Measurements from ENCODE around the gene CTIF. TPM values are rescaled to one million over a fixed set of nuclear protein-coding genes. Genes with fewer than 3 reads are reported as not detected.

CTIF gene
- total RNA-seq, 4 donors from 2014 or later = 14.1 to 78.2 (median 18.4) TPM

- H3K27ac ChIP-seq = no peak overlapping the region
- intact Hi-C loops (cut with DNase I; ENCODE audit: low total_unique reads) = no loop called here
- H3K36me3 ChIP-seq = no peaks in the 10 kb centered on the region
- in situ Hi-C loops (cut with MboI; ENCODE audit: low pct_ligation_motif_present in 1 of 4, low pct_unique_long_range_greater_than_20kb in 1 of 4, low sequenced_read_pairs in 3 of 4) = no loop called here
- no peak overlapping the region for H3K4me3 ChIP-seq
- H3K27me3 ChIP-seq = no peaks in the 10 kb centered on the region
- WGBS, 2 donors (ENCODE audit: low coverage in 1 of 2) = 95 to 99% methylated on average over 4 to 13 of the region's 13 CpGs
- no peaks in the 10 kb centered on the region for H3K9me3 ChIP-seq
- H3K4me1 ChIP-seq = peaks cover 2 to 16% (median 6%) of the 10 kb centered on the region in 4 donors
- no peak for TF ChIP-seq POLR2AphosphoS5 (IDR thresholded peaks at IDR 0.05)
- TF ChIP-seq POLR2A (IDR thresholded peaks at IDR 0.05) = no peak
- no peak for TF ChIP-seq EP300 (IDR thresholded peaks at IDR 0.05; ENCODE audit: low read depth)
- TF ChIP-seq, protein P1, sequence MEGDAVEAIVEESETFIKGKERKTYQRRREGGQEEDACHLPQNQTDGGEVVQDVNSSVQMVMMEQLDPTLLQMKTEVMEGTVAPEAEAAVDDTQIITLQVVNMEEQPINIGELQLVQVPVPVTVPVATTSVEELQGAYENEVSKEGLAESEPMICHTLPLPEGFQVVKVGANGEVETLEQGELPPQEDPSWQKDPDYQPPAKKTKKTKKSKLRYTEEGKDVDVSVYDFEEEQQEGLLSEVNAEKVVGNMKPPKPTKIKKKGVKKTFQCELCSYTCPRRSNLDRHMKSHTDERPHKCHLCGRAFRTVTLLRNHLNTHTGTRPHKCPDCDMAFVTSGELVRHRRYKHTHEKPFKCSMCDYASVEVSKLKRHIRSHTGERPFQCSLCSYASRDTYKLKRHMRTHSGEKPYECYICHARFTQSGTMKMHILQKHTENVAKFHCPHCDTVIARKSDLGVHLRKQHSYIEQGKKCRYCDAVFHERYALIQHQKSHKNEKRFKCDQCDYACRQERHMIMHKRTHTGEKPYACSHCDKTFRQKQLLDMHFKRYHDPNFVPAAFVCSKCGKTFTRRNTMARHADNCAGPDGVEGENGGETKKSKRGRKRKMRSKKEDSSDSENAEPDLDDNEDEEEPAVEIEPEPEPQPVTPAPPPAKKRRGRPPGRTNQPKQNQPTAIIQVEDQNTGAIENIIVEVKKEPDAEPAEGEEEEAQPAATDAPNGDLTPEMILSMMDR (IDR thresholded peaks at IDR 0.05) = no peak
- no peak for DNase-seq
Measured at GRCh38 chr18:48889981-48890762, 351.3 kb downstream of the CTIF start.

DNA sequence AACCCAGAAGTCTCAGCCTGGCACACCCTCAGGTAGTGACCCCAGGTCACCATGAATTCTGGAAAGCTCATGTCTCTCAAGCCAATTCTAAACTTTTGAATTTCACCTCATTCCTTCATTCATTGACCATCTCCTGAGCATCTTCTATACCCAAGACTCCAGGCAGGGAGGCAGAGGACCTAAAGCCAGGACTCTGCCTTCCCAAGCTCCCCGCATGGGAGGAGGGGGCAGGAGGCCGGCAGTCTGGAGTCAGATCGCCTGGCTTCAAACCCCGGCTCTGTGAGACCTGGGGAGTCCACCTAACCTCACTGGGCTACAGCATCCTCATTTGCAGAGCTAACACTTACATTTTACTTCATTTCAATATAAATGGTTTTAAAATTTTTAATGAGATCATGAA is 352.9 kb downstream of the CTIF start:
- Histone ChIP-seq H3K27ac (no peak overlapping the region), H3K9me3 (no peaks in the 10 kb centered on the region), H3K27me3 (no peaks in the 10 kb centered on the region), H3K36me3 (no peaks in the 10 kb centered on the region), H3K4me1 (peaks cover 2 to 16% (median 5%) of the 10 kb centered on the region in 4 donors), H3K4me3 (no peak overlapping the region)
- in situ Hi-C loops (cut with MboI; ENCODE audit: low pct_ligation_motif_present in 1 of 4, low pct_unique_long_range_greater_than_20kb in 1 of 4, low sequenced_read_pairs in 3 of 4) (no loop called here), intact Hi-C loops (cut with DNase I; ENCODE audit: low total_unique reads) (no loop called here)
- WGBS, 2 donors (ENCODE audit: low coverage in 1 of 2) = 95 to 98% methylated on average over 4 of the region's 4 CpGs
- no peak for DNase-seq
- TF ChIP-seq POLR2AphosphoS5 (IDR thresholded peaks at IDR 0.05) (no peak), EP300 (IDR thresholded peaks at IDR 0.05; ENCODE audit: low read depth) (no peak), POLR2A (IDR thresholded peaks at IDR 0.05) (no peak)
- TF ChIP-seq, protein P1 (IDR thresholded peaks at IDR 0.05) = no peak

- WGBS, 2 donors (ENCODE audit: low coverage in 1 of 2) = 88% methylated on average over 21 of the region's 22 CpGs; no CpG with 5 or more reads in 1 of the 2 donors
- Histone ChIP-seq H3K36me3 (no peaks in the 10 kb centered on the region), H3K4me1 (peaks cover 2 to 19% (median 5%) of the 10 kb centered on the region in 4 donors), H3K27me3 (no peaks in the 10 kb centered on the region), H3K4me3 (no peak overlapping the region), H3K27ac (no peak overlapping the region), H3K9me3 (no peaks in the 10 kb centered on the region)
- in situ Hi-C loops (cut with MboI; ENCODE audit: low pct_ligation_motif_present in 1 of 4, low pct_unique_long_range_greater_than_20kb in 1 of 4, low sequenced_read_pairs in 3 of 4) (no loop called here), intact Hi-C loops (cut with DNase I; ENCODE audit: low total_unique reads) (no loop called here)
- no peak for TF ChIP-seq EP300 (IDR thresholded peaks at IDR 0.05; ENCODE audit: low read depth)
- no peak for TF ChIP-seq POLR2AphosphoS5 (IDR thresholded peaks at IDR 0.05)
- TF ChIP-seq POLR2A (IDR thresholded peaks at IDR 0.05) = no peak
- TF ChIP-seq, protein P1 (IDR thresholded peaks at IDR 0.05) = no peak
- DNase-seq = no peak
Measured at GRCh38 chr18:48892146-48892855, 353.5 kb downstream of the CTIF start.

DNA sequence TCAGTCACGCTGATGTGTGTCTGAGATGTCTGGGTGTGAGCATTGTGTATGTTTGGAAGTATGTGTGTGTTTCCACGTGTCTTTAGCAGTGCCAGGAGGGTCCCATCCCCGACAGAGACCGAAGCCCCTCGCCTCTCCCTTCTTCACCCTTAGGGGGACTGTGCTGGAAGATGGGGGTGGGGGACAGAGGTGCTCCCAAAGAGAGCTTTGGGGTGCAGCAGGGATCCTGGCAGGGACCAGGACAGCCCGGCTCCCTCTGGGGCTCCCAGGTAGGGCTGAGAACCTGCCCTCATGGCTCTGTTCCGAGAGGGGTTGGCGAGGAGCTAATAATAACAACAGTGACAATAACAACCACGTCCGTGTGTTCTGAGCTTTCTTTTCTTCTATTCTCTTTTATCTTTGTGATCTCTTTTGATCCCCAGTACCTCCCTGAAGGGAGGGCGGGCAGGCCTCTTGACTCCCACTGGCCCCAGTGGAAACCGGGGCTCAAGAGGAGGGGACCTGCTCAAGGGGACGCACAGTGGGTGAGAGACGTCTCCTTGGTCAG is 354.3 kb downstream of the CTIF start:
- TF ChIP-seq, protein P1 (IDR thresholded peaks at IDR 0.05) = no peak
- TF ChIP-seq POLR2AphosphoS5 (IDR thresholded peaks at IDR 0.05) (no peak), EP300 (IDR thresholded peaks at IDR 0.05; ENCODE audit: low read depth) (no peak), POLR2A (IDR thresholded peaks at IDR 0.05) (no peak)
- H3K36me3 ChIP-seq = no peaks in the 10 kb centered on the region
- H3K27ac ChIP-seq = no peak overlapping the region
- no peaks in the 10 kb centered on the region for H3K27me3 ChIP-seq
- no peak for DNase-seq
- in situ Hi-C loops (cut with MboI; ENCODE audit: low pct_ligation_motif_present in 1 of 4, low pct_unique_long_range_greater_than_20kb in 1 of 4, low sequenced_read_pairs in 3 of 4) = no loop called here
- no peaks in the 10 kb centered on the region for H3K9me3 ChIP-seq
- WGBS, 2 donors (ENCODE audit: low coverage in 1 of 2) = 80 to 100% methylated on average over 1 to 14 of the region's 14 CpGs
- intact Hi-C loops (cut with DNase I; ENCODE audit: low total_unique reads) = no loop called here
- no peak overlapping the region for H3K4me3 ChIP-seq
- peaks cover 2 to 22% (median 5%) of the 10 kb centered on the region in 4 donors for H3K4me1 ChIP-seq

All from transverse colon (tissue), 4 donors.